Panc1 (cell line): ENCODE measurements around the gene APOL6. TPM values are rescaled to one million over a fixed set of nuclear protein-coding genes. Genes with fewer than 3 reads are reported as not detected.

ENCODE experiments used
- ATAC-seq: fragments of 200-7000 bp; cut with Tn5 transposase; 2 replicates; pipeline ENCODE4 v1.9.1; 2020; ENCODE audit warnings: mild to moderate bottlenecking, moderate library complexity
- BruUV-seq: library from RNA; stranded (reverse); fragments of 400-500 nt; replicated peaks from 2 replicates; lab custom pipeline; 2021; lab: Mats Ljungman, UMichigan
- CTCF ChIA-PET: fragments of 300-600 bp; sonication (Branson Sonifier 250); formaldehyde crosslinking; loops from one replicate; lab custom pipeline; 2022; ENCODE audit warnings: antibody characterized with exemption; lab: Charles Lee
- POLR2A ChIA-PET: fragments of 300-600 bp; sonication (Branson Sonifier 250); formaldehyde crosslinking; loops from one replicate; lab custom pipeline; 2022; ENCODE audit warnings: antibody characterized with exemption; lab: Charles Lee
- DNase-seq: peaks from one replicate; pipeline ENCODE4 v3.0.0-alpha.2; 2010; ENCODE audit warnings: low read depth, low spot score
- H3K27ac ChIP-seq: 2 replicates; pipeline ENCODE4 v1.5.1; 2011; ENCODE audit warnings: mild to moderate bottlenecking, low read length, inconsistent platforms
- H3K27me3 ChIP-seq: fragments of 200-500 bp; sonication (Bioruptor generic); 2 replicates; pipeline ENCODE4 v1.6.0; 2014; ENCODE audit warnings: low read length, inconsistent platforms; ENCODE audit not compliant: control insufficient read depth, insufficient read depth
- H3K36me3 ChIP-seq: fragments of 200-500 bp; sonication (Bioruptor generic); 2 replicates; pipeline ENCODE4 v1.5.1; 2014; ENCODE audit warnings: inconsistent platforms, mild to moderate bottlenecking, low read length, moderate library complexity; ENCODE audit not compliant: control insufficient read depth, insufficient read depth
- H3K4me1 ChIP-seq: 2 replicates; pipeline ENCODE4 v1.5.1; 2011; ENCODE audit warnings: inconsistent platforms, mild to moderate bottlenecking, low read length, moderate library complexity; ENCODE audit not compliant: control insufficient read depth, insufficient read depth
- H3K4me3 ChIP-seq, 2 experiments: 2 replicates each; pipeline ENCODE4 v1.5.1; 2011 to 2012; ENCODE audit warnings: low read depth in 2 of 2, low read length in 2 of 2, mild to moderate bottlenecking in 2 of 2, inconsistent platforms in 1 of 2, moderate library complexity in 1 of 2
- H3K9me3 ChIP-seq: fragments of 200-500 bp; sonication (Bioruptor generic); 2 replicates; pipeline ENCODE4 v1.5.1; 2014; ENCODE audit warnings: low read depth, mild to moderate bottlenecking, inconsistent platforms, low read length, moderate library complexity; ENCODE audit not compliant: control insufficient read depth, insufficient read depth
- CTCF ChIP-seq: fragments of 450-650 bp; IDR thresholded peaks from 2 replicates; pipeline ENCODE4 v1.5.1; 2017; ENCODE audit warnings: mild to moderate bottlenecking
- POLR2AphosphoS5 ChIP-seq: IDR thresholded peaks from 2 replicates; pipeline ENCODE4 v1.6.1; 2012; ENCODE audit warnings: mild to moderate bottlenecking, low read depth, low read length, moderate library complexity
- REST ChIP-seq, 2 experiments: IDR thresholded peaks; 2 replicates each; pipeline ENCODE4 v1.6.1; 2011 to 2012; ENCODE audit warnings: low read depth in 2 of 2, control low read depth in 1 of 2, low read length in 1 of 2, mild to moderate bottlenecking in 1 of 2, moderate library complexity in 1 of 2; ENCODE audit not compliant: insufficient read depth in 1 of 2
- SIN3A ChIP-seq: IDR thresholded peaks from 2 replicates; pipeline ENCODE4 v1.6.1; 2012; ENCODE audit warnings: low read depth, mild to moderate bottlenecking, low read length, moderate library complexity, borderline replicate concordance; ENCODE audit not compliant: insufficient read depth
- TCF7L2 ChIP-seq: IDR thresholded peaks from 2 replicates; pipeline ENCODE4 v1.6.1; 2011; ENCODE audit warnings: mild to moderate bottlenecking, low read depth, low read length, inconsistent platforms
- in situ Hi-C: cut with HindIII; loops from 2 replicates; pipeline ENCODE4 v1.10.0; 2016; ENCODE audit warnings: low sequenced_read_pairs, low pct_unique_long_range_greater_than_20kb
- intact Hi-C: fragments of 100-400 bp; cut with micrococcal nuclease; formaldehyde crosslinking; loops from one replicate; pipeline ENCODE4 v1.10.0; 2022; ENCODE audit not compliant: unreplicated experiment
- total RNA-seq: library from RNA; stranded (reverse); gene quantifications from one replicate; pipeline ENCODE4 v1.2.1, GENCODE V29; 2021; ENCODE audit not compliant: unreplicated experiment

The APOL6 gene
- total RNA-seq, 1 experiment from 2014 or later: 16.4 TPM

- TF ChIP-seq TCF7L2: no peak
- TF ChIP-seq SIN3A: no peak
- TF ChIP-seq CTCF: no peak
- TF ChIP-seq REST (IDR thresholded peaks at IDR 0.05; ENCODE audit: insufficient read depth in 1 of 2, low read depth in 2 of 2, low read length in 1 of 2): no peak
- TF ChIP-seq POLR2AphosphoS5: no peak
- Histone ChIP-seq H3K27me3 (no peaks in the 10 kb centered on the region), H3K27ac (peak overlapping the region; percentile 96), H3K36me3 (no peaks in the 10 kb centered on the region), H3K4me3 (no peak overlapping the region), H3K4me1 (peaks cover 25% of the 10 kb centered on the region), H3K9me3 (no peaks in the 10 kb centered on the region)
- ChIA-PET POLR2A (interaction anchor here (0.6 kb wide), 1 partner anchor 417 kb away, joined by 11 read pairs; the partner anchor contains the start of gene RBFOX2), CTCF (interaction anchor here (0.6 kb wide), 1 partner anchor 8 kb away, joined by 3 read pairs; no protein-coding TSS in a partner anchor)
- no TSS peak for BruUV-seq
- 0 out of 2 replicates have a peak, but pooled peaks have one; percentile 15 for ATAC-seq
- intact Hi-C loops: no loop called here
- in situ Hi-C loops: no loop called here
- no peak for DNase-seq
These were observed 36.2 kb upstream of the APOL6 start for GRCh38 chr22:35611891-35612576.

- BruUV-seq: no TSS peak
These were observed 35.3 kb upstream of the APOL6 start for GRCh38 chr22:35612903-35613302.

More at GRCh38 chr22:35612903-35613302, 35.3 kb upstream of the APOL6 start:
- CTCF ChIA-PET: interaction anchor here (0.6 kb wide), 1 partner anchor 8 kb away, joined by 3 read pairs; no protein-coding TSS in a partner anchor
- in situ Hi-C loops (no loop called here), intact Hi-C loops (no loop called here)
- no peak for ATAC-seq
- H3K4me1 ChIP-seq: peaks cover 21% of the 10 kb centered on the region
- TF ChIP-seq POLR2AphosphoS5: no peak
- no peak for TF ChIP-seq CTCF
- no peak for TF ChIP-seq TCF7L2
- no peak for TF ChIP-seq REST (IDR thresholded peaks at IDR 0.05; ENCODE audit: insufficient read depth in 1 of 2, low read depth in 2 of 2, low read length in 1 of 2)
- no peak for TF ChIP-seq SIN3A
- DNase-seq: no peak
- no peaks in the 10 kb centered on the region for H3K27me3 ChIP-seq
- no peaks in the 10 kb centered on the region for H3K9me3 ChIP-seq
- H3K27ac ChIP-seq: peak overlapping the region; percentile 96
- POLR2A ChIA-PET: no interaction called here
- no peak overlapping the region for H3K4me3 ChIP-seq
- no peaks in the 10 kb centered on the region for H3K36me3 ChIP-seq
